EL (cell line): Measurements from ENCODE around the gene HSDL1.
A peak's percentile ranks its signal among the peaks of the same experiment; 100 is the strongest.

Source experiments
- DNase-seq: peaks from one replicate; pipeline ENCODE4 v3.0.0-alpha.2; 2016

Gene HSDL1

DNA sequence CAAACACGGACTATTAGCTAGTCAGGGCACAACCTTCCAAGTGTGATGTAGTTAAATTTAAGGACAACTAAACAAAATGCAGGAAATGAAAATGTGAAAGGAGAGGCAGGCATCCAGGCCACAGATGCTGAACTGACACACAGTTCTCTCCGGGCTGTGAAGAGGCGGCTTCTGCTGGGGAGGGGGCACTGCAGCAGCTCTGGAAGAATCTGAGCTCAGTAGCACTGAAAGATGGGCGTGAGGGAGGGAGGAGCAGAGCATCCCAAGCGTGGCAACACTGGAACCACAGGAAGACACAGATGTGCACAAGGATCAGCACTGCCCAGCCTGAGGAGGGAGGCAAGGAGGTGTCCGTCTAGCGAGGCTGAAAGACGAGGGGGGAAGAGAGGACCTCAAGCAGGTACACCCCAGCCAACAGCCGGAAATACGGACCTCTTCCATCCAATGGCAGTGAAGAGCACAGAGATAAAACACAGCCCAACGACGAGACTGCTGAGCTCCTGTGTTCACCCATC, 39.6 kb downstream of the HSDL1 start:
- DNase-seq, result no peak

DNA sequence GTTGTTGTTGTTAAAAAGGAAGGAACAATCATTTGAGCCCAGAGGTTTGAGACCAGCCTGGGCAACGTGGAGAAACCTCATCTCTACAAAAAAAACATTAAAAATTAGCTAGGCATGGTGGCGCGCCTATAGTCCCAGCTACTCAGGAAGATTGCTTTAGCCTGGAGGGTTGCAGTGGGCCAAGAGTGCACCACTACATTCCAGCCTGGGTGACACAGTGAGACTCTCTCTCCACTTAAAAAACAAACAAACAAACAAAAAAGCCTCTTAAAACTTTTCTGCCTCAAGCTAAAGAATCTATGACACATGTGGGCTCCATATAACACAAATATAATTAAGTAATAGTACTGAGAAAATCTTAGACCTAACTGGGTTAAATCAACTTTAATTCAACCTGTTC, 40.7 kb downstream of the HSDL1 start:
- peak; percentile 22 for DNase-seq

DNA sequence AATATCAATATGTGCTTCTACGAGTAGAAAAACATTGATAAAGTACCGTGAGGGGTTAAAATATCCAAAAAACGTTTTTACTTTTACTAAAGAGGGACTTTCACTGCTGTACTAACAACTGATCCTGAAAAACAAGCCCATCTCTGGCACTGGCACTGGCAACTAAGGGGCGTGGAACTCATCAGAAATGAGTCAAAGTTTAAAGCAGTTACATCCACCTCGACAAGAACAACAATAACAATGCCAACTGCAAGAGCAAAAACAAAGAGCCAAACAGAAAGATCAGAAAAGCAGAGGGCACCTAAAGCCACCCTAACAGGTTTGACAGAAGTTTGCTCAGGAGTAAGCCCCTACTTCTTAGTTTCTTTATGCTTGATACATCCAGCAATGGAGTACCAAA, 41.3 kb downstream of the HSDL1 start:
- DNase-seq, result no peak

DNA sequence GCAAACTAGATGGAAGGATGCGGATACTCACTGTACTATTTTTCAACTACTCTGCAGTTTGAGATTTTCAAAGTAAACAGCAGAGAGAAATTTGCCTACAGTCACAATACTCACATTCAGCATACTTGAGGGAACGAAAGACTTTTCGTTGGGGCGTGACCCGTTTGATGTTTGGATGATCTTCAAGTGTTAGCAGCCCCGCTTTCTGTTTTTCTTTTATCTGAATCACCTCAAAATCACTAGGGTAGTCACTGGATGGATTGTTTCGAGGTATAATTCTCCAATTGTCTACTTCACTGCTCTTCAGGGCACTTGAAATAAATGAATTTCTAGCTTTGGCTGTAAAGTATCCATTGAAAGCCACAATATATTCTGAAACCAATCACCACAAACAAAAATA, 46.0 kb downstream of the HSDL1 start:
- DNase-seq, result no peak

DNA sequence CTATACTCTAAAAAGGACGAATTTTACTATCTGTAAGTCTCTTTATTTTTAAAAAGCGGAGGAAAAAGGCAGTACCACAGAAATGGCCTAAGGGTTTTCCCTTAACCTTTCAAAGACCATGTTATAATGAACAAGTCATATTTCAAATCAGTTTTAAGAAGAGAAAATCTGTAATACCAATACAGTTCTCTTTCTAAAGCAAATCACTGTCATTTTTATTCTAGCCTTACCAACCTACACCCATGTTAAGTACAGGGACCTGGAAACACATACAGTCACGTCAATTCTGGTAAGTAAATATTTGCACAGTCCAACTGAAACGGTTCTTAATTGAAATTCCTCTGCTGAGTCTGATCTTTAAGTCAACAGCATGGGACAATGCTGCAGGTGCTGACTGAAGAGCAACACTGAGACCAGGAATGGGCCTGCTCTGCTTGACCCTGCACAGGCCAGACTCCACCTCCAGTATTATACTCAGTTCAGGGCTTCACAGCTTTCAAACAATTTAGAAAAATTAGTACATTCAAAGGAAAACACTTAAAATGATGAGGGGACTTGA, 48.5 kb downstream of the HSDL1 start:
- DNase-seq, result no peak

DNA sequence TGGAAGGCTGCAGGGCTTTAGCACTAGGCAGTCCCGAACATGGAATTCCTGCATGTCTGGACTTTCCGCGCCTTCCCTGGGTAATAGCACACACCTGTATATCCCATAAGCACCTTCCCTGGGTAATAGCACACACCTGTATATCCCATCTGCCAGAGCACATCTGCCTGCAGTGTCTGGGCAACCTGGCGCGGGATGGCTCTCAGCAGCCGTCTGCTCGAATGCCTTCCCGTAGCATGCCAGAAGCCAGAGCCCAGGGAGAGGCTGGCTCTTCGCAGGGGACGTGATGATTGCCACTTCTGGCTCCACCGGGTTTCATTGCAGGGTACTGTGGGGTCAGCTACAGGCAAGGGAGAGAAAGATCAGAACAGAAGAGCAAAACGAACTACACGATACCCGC, 49.5 kb downstream of the HSDL1 start:
- DNase-seq, result no peak

DNA sequence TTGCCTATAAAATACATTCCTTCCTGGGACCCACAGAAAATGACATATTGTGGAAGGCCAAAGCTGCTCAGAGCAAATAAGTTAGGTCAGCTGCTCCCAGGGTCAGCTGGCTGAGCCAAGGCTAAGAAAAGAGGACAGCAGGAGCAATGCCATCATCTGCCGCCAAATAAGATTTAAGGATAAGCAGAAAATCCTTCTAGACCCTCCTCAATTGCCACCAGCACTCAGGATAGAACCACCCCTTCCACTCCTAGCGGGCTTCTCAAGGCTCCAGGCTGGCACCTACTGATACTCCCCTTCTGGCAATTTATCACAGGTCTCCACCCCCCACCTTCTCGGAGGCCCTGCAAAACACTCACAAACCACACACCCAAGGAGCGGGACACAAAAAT, 51.1 kb downstream of the HSDL1 start:
- no peak for DNase-seq

DNA sequence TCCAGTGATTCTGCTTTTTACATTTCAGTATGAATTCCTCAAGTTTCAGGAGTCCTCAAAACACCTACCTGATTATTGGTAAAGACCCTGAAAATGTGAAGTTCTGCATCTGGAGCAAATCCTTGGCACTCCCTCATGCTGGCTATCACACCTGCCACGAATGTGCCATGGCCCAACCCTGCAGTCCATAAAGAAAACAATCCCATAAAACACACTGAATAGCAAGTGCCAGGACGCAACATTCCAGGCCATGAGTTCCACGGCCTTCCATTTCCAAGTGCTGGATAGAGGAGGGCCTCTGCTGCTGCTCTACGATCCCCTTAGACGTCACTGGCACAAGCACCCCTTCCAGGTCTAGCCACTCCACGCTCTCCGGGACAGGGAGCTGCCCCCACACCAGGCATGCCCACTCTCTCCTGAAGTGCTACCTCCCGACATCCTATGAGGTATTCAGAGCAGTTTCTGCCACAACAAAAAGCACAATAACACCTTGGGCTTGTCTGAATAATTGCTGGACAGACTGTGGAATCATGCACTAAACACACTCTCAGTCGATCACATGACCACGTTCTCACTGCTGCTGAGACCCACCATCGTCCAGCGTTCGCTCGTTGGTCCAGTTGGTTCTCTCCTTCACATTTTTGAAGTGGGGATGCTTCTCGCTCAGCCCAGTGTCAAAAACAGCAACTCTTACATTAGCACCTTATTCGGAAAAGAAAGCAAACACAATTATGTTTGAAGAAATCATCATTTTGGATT, 51.7 kb downstream of the HSDL1 start:
- DNase-seq, result no peak

DNA sequence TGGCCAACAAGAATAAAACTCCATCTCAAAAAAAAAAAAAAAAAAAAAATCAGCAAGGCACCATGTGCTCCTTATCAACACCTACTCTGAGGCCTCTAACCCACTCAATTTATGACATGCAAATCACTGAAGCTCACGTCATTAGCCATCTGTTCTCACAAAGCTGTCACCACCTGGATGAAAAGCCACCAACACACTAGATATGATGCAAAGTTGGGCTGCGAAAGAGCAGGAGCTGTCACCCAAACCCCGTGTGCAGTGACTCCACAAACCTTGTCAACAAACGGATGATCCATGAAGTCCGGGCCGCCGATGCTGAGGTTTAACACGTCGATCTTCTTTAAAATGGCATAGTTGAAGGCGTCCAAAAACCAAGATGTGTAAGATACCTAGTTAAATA, 53.5 kb downstream of the HSDL1 start:
- no peak for DNase-seq

DNA sequence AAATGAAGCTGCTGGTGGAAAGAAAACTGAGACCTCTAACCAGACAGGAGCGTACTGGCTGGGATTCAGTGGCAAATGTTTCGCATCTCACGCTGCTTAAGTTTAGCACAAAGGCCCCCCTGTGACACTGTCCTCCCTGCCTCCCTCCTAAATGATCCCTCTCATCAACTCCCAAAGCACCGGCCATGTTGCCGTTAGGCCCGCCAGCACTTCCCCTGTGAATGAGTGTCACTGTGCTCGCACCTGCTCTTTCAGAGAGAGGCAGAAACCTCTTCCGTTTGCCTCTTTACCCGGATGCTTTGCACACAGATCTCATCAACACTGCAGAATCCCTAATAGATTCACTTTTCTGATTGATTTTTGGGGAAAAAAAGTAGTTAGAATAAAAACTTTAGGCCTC, 54.8 kb downstream of the HSDL1 start:
- DNase-seq, result no peak

DNA sequence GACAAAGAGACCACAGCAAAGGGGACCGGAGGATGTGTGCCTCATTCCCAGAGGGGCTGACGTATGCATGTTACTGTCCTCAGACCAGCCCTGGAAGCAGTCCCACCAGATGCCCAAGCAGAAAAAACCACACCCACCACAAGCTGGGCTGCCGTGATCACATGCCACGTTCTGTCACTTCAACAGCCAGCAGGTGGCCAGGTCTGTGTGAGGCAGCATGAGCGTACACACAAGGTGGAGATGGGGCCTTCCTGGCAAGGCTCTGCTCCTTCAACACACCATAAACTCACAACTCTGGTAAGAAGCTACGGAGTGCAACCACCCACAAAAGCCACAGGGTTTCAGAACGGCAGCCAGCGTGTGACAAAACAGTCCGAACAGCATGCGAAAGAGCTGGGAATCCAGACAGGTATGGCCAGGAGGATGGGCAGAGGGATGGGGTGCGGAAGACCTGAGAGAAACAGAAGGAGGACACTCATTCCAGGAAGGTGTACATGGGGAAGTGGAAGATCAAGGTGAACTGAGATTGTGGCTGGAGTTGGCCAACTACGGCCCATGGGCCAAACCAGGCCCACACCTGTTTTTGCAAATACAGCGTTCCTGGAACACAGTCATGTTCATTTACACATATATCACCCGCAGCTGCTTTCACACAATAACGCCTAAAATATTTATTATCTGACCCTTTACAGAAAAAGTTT, 56.1 kb downstream of the HSDL1 start:
- DNase-seq, result no peak

DNA sequence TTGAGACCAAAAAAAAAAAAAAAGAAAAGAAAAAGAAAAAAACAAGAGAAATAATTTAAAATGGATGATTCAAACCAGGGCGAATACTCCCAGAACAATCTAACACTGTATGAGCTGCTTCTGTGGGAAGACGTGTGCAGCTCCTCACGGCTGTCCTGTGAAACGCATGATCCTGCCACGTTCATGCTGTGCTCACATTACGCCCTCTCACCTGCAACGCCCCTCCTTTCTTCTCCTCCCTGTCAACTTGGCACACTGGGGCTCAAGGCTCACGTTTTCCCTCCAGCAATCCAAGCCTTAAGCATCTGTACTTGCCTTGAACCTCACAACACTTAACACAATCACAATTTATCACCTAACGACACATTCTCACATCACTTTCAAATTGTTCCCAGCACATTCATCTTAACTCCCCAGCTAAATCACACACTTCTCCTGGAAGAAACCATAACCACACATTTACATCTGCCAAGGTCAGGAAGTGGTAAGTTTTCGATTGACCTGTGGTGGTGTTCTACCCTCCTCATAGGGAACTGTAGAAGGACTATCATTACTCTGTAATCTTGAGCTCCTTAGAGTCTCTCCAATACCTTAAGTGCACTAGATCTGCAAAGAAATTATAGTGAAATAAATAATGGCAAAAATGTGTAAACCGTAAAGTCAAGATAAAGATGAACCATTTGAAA, 57.4 kb downstream of the HSDL1 start:
- no peak for DNase-seq

DNA sequence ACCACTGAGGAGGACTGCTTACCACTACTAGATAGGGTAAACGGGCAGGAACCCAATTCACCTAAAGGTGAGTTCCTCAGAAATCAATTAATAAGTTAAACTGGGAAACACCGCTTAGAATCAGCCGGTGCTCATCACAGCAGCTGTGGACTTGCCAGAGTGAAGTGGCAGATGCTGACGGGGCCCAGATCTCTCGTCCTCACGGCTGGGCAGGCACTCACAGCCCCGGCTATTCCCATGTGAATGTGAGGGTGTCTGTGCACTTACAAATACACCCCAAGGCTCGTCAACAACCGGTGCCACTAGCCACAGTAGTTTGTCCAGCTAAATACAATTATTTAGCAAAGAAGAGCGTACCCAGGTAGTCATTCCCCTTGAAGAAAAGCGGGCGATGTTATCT, 58.0 kb downstream of the HSDL1 start:
- no peak for DNase-seq

DNA sequence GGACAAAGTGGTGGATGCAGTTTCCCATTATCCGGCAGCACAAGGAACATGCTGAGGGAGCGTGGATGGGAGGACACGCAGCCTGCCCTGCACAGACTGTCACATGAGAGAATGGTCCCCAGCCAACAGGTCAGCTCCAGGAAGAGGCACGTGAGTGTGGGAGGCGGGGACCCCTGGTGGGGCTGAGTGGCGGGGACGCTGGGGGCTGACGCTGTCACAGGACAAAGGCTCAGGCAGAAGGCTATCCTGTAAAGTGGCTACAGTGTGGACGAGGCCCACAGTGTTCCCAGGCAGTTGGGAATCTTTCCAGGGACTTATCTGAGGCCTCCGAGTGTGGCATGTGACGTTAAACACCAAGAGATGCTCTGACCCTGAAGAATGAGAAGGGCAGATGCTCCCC, 58.6 kb downstream of the HSDL1 start:
- no peak for DNase-seq

DNA sequence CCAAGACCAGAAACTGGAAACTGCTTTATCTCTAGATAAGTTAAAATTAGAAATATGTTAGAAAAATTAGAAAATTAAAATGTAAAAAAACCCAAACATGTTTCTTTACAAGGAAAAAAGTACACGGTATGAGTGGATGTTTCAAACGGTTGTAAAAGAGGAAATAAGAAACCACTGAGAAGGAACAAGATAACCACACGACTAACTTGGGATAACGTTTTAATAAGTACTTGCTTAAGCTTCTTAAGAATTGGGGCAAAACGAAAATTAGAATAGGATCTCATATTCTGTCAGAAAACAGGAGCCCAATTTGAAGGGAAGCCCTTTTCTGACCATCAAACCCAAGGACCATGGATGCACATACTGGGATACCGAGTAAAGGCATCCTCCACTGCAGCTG, 59.2 kb downstream of the HSDL1 start:
- DNase-seq, result no peak

DNA sequence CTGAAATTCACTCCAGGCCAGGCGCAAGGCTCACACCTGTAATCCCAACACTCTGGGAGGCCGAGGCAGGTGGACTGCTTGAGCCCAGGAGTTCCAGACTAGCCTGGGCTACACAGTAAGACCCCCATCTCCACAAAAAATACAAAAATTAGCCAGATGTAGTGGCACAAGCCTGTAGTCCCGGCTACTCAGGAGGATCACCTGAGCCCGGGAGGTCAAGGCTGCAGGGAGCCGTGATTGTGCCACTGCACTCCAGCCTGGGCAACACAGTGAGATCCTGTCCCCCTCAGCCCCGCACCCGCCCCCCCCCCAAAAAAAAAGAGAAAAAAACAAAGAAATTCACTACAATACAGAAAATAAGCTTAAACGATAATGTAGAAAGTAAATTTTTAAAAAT, 59.7 kb downstream of the HSDL1 start:
- no peak for DNase-seq

DNA sequence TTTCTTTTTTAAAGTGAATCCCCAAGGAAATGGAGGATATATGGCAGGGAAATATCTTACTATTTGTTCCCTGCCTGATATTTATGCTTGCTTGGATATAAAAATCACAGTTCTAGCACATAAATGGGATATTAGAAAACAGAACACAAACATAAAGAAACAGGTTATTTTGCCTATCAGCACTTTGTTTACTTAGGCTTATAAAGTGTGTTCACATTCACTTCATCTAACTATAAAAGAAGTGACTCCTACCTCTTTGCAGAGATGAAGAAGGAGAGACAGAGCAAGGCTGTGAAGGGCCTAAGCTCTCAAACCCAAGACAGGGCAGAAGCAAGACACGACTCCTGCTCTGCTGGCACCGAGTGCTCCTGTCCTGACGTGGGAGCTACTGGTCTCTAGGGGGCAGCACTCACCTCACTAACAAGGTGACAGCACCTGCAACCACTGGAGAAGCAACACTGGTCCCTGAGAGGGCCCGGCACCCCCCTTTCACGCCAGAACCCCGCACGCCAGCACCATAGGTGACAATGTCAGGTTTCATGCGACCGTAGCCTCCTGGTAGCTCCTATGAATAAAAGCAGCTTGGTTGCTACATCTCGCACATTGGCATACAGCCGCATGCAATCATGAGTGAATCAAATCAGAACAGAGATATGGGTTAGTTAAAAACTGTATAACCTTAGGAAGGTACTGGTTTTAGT, 60.3 kb downstream of the HSDL1 start:
- peak; percentile 53 for DNase-seq

DNA sequence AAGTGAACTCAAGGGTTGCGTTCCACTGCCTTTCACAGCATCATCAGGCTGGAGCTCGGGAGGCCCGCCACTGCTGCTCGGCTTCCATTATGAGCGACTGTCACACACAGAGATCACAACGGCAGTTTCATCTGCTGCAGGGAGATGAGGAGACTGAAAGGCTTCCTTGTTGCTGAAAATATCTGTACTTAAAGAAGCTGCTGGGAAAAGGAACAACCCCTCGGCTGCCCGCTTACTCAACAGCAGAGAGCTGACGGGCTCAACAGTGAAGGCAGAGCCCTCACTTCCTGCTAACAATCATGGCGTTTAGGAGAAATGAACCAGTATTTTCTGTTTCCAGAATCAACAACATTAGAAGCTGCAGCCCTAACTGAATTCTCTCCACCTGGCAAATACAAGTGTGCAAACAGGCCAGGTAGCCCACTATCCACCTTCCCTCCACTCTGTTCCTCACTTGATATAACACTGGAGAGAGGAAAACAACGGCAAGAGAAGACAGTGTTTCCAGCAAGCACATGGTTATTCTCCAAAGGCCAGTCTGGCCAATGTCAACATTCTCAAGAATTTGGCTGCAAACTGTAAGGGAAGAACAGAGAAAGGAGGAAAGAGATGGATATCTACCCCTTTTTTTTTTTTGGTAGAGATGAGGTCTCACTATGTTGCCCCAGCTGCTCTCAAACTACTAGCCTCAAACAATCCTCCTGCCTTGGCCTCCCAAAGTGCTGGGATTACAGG, 62.0 kb downstream of the HSDL1 start:
- DNase-seq, result no peak

DNA sequence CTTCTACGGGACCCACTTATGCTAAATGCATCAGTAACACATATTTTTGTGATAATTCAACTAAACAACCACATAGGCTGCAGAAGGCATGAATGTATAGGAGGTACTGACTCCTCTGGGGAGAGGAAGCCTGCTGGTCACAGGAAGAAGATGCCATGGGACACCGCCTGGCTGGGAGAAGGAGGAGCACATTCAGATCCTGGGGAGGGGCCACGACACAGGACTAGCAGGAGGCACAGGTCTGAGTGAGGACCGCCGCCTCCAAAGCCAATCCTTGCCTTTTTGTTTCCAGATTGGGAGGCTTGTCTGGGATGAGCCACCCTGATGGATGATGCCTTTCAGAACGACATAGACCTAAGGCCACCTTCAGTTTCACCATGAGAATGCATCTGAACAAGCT, 62.9 kb downstream of the HSDL1 start:
- no peak for DNase-seq

DNA sequence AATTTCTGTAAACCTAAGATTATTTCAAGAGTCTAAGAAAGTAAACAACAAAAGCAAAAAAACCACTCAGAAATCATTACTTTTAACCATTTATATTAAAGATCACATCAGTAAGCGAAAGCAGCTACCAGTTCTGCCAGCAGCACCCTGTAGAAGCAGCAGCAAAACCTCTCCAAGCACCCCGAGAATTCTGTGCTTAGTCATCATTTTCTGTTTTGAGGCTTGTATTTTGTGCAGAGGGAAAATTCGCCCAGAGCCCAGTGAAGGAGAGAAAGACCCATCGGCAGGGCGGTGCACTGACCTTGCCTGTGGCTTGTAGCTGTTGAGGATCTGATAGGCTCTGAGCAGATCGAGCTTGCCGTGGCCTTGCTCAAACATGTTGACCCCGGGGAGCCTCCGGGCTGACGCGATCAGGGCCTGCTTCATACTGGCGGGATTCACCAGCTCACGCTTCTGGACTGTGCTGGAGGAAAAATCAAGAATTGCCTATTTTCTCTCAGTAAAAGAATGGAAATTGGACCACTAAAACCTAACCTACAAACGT, 63.5 kb downstream of the HSDL1 start:
- no peak for DNase-seq

DNA sequence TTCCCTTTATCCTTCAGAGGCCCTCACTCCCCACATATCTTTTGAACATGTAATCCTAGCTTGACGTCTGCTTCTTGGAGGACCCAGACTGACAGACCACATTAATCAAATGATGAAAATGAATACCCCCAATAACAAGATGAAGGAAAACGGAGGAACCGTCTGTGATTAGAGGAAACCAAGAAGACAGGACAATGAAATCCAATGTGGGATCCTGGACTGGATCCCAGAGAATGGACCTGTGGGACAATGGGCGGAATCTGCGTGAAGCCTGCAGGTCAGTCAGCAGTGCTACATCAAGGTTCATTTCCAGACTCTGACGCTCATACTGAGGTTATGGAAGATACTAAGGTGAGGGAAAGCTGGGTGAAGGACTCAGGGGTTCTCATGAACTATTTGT, 64.2 kb downstream of the HSDL1 start:
- DNase-seq, result no peak

DNA sequence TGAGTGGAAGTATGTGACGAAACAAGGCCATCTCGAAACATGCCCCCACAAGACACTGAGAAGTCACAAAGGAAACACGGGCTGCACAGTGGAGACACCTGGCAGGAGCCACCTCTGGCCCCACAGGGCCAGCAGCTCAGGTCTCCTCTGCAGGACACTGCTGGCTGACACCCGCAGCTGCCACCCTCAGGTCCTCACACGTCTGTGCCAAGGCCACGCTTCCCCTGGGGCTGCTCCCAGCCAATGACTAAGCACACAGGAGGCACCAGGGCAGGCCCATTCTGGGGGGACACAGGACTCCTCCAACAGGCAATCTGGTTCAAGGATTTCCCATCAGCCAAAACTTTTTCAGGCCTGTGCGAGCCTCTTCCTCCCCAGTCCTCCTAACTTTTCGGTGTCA, 64.6 kb downstream of the HSDL1 start:
- no peak for DNase-seq
